WTC11 (cell line): ENCODE data around the gene ZNF326. TPM values are rescaled to one million over a fixed set of nuclear protein-coding genes. Genes with fewer than 3 reads are reported as not detected.
"Not testable (repeated sequence)": the region's sequence is repeated elsewhere in the genome, so short reads cannot be mapped to it uniquely, and the experiment has no call there.

Experiments
- ATAC-seq: fragments of 200-7000 bp; cut with Tn5 transposase; 2 replicates; pipeline ENCODE4 v1.10.0; 2021; ENCODE audit warnings: mild to moderate bottlenecking, moderate library complexity
- CTCF ChIA-PET: fragments of 300-600 bp; sonication (Branson Sonifier 250); formaldehyde crosslinking; loops from one replicate; lab custom pipeline; 2021; ENCODE audit warnings: antibody characterized with exemption; lab: Charles Lee
- POLR2A ChIA-PET: fragments of 350-600 bp; sonication (Branson Sonifier 250); formaldehyde crosslinking; loops from one replicate; lab custom pipeline; 2021; ENCODE audit warnings: antibody characterized with exemption; lab: Charles Lee
- DNase-seq: peaks from one replicate; pipeline ENCODE4 v3.0.0; 2021; ENCODE audit warnings: low spot score
- H3K27ac Mint-ChIP-seq: 2 replicates; pipeline ENCODE4 v1.8.0; 2021; ENCODE audit warnings: mixed read lengths
- H3K27me3 Mint-ChIP-seq: 2 replicates; pipeline ENCODE4 v1.8.0; 2021; ENCODE audit warnings: low read depth, mild to moderate bottlenecking, moderate library complexity, mixed read lengths
- H3K36me3 Mint-ChIP-seq: 2 replicates; pipeline ENCODE4 v1.8.0; 2021; ENCODE audit warnings: mixed read lengths
- H3K4me1 Mint-ChIP-seq: 2 replicates; pipeline ENCODE4 v1.8.0; 2022; ENCODE audit warnings: mixed read lengths
- H3K4me3 Mint-ChIP-seq: 2 replicates; pipeline ENCODE4 v1.8.0; 2021; ENCODE audit warnings: mild to moderate bottlenecking, moderate library complexity, mixed read lengths
- H3K9me3 Mint-ChIP-seq: 2 replicates; pipeline ENCODE4 v1.8.0; 2021; ENCODE audit warnings: mixed read lengths
- AFF4 ChIP-seq: sonication (generic); formaldehyde crosslinking; IDR thresholded peaks from 2 replicates; pipeline ENCODE4 v1.8.1; 2023; ENCODE audit warnings: mild to moderate bottlenecking, missing genetic modification reagents, borderline replicate concordance
- E2F4 ChIP-seq: sonication (generic); formaldehyde crosslinking; IDR thresholded peaks from 2 replicates; pipeline ENCODE4 v1.8.1; 2022; ENCODE audit warnings: low read depth, mild to moderate bottlenecking, moderate library complexity, missing genetic modification reagents, borderline replicate concordance
- ELF4 ChIP-seq: sonication (generic); formaldehyde crosslinking; IDR thresholded peaks from 2 replicates; pipeline ENCODE4 v1.8.1; 2022; ENCODE audit warnings: low read depth, mild to moderate bottlenecking, moderate library complexity, missing genetic modification reagents
- EMX1 ChIP-seq: fragments of 250-450 bp; sonication (Bioruptor Pico); IDR thresholded peaks from 2 replicates; pipeline ENCODE4 v1.8.0; 2021; ENCODE audit warnings: mild to moderate bottlenecking
- FOXP1 ChIP-seq: sonication (generic); formaldehyde crosslinking; IDR thresholded peaks from 2 replicates; pipeline ENCODE4 v1.8.0; 2022; ENCODE audit warnings: missing genetic modification reagents, mild to moderate bottlenecking, moderate library complexity, borderline replicate concordance
- HMGA2 ChIP-seq: fragments of 250-450 bp; sonication (Bioruptor Pico); IDR thresholded peaks from 2 replicates; pipeline ENCODE4 v1.4.0; 2021; ENCODE audit warnings: mild to moderate bottlenecking, moderate library complexity
- IRF2 ChIP-seq: sonication (generic); formaldehyde crosslinking; IDR thresholded peaks from 2 replicates; pipeline ENCODE4 v1.8.0; 2022; ENCODE audit warnings: low read depth, missing genetic modification reagents, borderline replicate concordance
- MLX ChIP-seq: sonication (generic); formaldehyde crosslinking; IDR thresholded peaks from 2 replicates; pipeline ENCODE4 v1.8.1; 2023; ENCODE audit warnings: mild to moderate bottlenecking, missing genetic modification reagents, moderate library complexity
- NFE2L1 ChIP-seq: sonication (generic); formaldehyde crosslinking; IDR thresholded peaks from 2 replicates; pipeline ENCODE4 v1.8.1; 2023; ENCODE audit warnings: missing genetic modification reagents
- NR3C1 ChIP-seq: sonication (generic); formaldehyde crosslinking; conservative IDR thresholded peaks from 2 replicates; pipeline ENCODE4 v1.8.1; 2023; ENCODE audit warnings: low read depth, mild to moderate bottlenecking, missing genetic modification reagents
- SP1 ChIP-seq: sonication (generic); formaldehyde crosslinking; conservative IDR thresholded peaks from 2 replicates; pipeline ENCODE4 v1.8.1; 2022; ENCODE audit warnings: missing genetic modification reagents
- TCF7 ChIP-seq: sonication (generic); formaldehyde crosslinking; IDR thresholded peaks from 2 replicates; pipeline ENCODE4 v1.8.0; 2022; ENCODE audit warnings: mild to moderate bottlenecking, low read depth, missing genetic modification reagents, moderate library complexity
- TEAD1 ChIP-seq: sonication (generic); formaldehyde crosslinking; IDR thresholded peaks from 2 replicates; pipeline ENCODE4 v1.8.0; 2022; ENCODE audit warnings: mild to moderate bottlenecking, missing genetic modification reagents
- ZBTB43 ChIP-seq: sonication (generic); formaldehyde crosslinking; IDR thresholded peaks from 2 replicates; pipeline ENCODE4 v1.8.1; 2023; ENCODE audit warnings: mild to moderate bottlenecking, missing genetic modification reagents
- ZNF281 ChIP-seq: sonication (generic); formaldehyde crosslinking; IDR thresholded peaks from 2 replicates; pipeline ENCODE4 v1.8.0; 2023; ENCODE audit warnings: mild to moderate bottlenecking, missing genetic modification reagents
- ZNF423 ChIP-seq: fragments of 250-450 bp; sonication (Bioruptor Pico); IDR thresholded peaks from 2 replicates; pipeline ENCODE4 v2.1.2; 2022; ENCODE audit warnings: mild to moderate bottlenecking, moderate library complexity
- ZNF425 ChIP-seq: fragments of 250-450 bp; sonication (Bioruptor Pico); conservative IDR thresholded peaks from 2 replicates; pipeline ENCODE4 v1.9.0; 2021; ENCODE audit warnings: mild to moderate bottlenecking
- total RNA-seq: library from RNA; stranded (reverse); gene quantifications from 3 replicates; pipeline ENCODE4 v1.2.3, GENCODE V29; 2021

ZNF326 gene
- total RNA-seq, 1 experiment from 2014 or later: 32.7 TPM

- no peaks in the 10 kb centered on the region for H3K27me3 Mint-ChIP-seq
- POLR2A ChIA-PET: no interaction called here
- ATAC-seq (no peak), DNase-seq (no peak)
- peaks cover 44% of the 10 kb centered on the region for H3K4me1 Mint-ChIP-seq
- H3K36me3 Mint-ChIP-seq: peaks cover 15% of the 10 kb centered on the region
- CTCF ChIA-PET: no interaction called here
- H3K27ac Mint-ChIP-seq: peak overlapping the region; percentile 14; the same call in 1 of the 2 replicates
- TF ChIP-seq SP1 (CRISPR knock-in tag) (no peak), E2F4 (CRISPR knock-in tag) (no peak), EMX1 (CRISPR knock-in tag) (no peak), ZNF281 (CRISPR knock-in tag) (no peak)
- H3K9me3 Mint-ChIP-seq: no peaks in the 10 kb centered on the region
- H3K4me3 Mint-ChIP-seq: peak overlapping the region; percentile 99
These were observed 1.7 kb downstream of the ZNF326 start for GRCh38 chr1:89996450-89997110.

GRCh38 chr1:89997152-89997551 is 2.2 kb downstream of the ZNF326 start:
- POLR2A ChIA-PET, DNase-seq, H3K9me3 Mint-ChIP-seq, ATAC-seq, H3K27ac Mint-ChIP-seq, H3K27me3 Mint-ChIP-seq, CTCF ChIA-PET: not testable (repeated sequence)
- Mint-ChIP-seq H3K4me3 (peak overlapping the region; percentile 99), H3K4me1 (peaks cover 44% of the 10 kb centered on the region), H3K36me3 (peaks cover 15% of the 10 kb centered on the region)

- ATAC-seq: no peak
- H3K4me3 Mint-ChIP-seq: peak overlapping the region; percentile 2; the same call in 1 of the 2 replicates
- ChIA-PET CTCF (no interaction called here), POLR2A (no interaction called here)
- no peaks in the 10 kb centered on the region for H3K9me3 Mint-ChIP-seq
- H3K27ac Mint-ChIP-seq: no peak overlapping the region; the same call in 1 of the 2 replicates
- no peaks in the 10 kb centered on the region for H3K27me3 Mint-ChIP-seq
- DNase-seq: no peak
- peaks cover 44% of the 10 kb centered on the region for H3K4me1 Mint-ChIP-seq
- H3K36me3 Mint-ChIP-seq: peaks cover 15% of the 10 kb centered on the region
- TF ChIP-seq ELF4 (CRISPR knock-in tag): no peak
- no peak for TF ChIP-seq AFF4 (CRISPR knock-in tag)
- TF ChIP-seq TEAD1 (CRISPR knock-in tag): no peak
- TF ChIP-seq ZNF425 (CRISPR knock-in tag): no peak
- TF ChIP-seq FOXP1 (CRISPR knock-in tag): no peak
- no peak for TF ChIP-seq TCF7 (CRISPR knock-in tag)
- no peak for TF ChIP-seq ZNF423 (CRISPR knock-in tag)
- TF ChIP-seq HMGA2 (CRISPR knock-in tag): no peak
- TF ChIP-seq NR3C1: no peak
- TF ChIP-seq NFE2L1 (CRISPR knock-in tag): no peak
- no peak for TF ChIP-seq IRF2 (CRISPR knock-in tag)
- TF ChIP-seq ZBTB43 (CRISPR knock-in tag): no peak
- TF ChIP-seq MLX: no peak
These were observed 3.4 kb downstream of the ZNF326 start for GRCh38 chr1:89998306-89998705.
